Measurements from ENCODE around the gene JARID2.

DNA sequence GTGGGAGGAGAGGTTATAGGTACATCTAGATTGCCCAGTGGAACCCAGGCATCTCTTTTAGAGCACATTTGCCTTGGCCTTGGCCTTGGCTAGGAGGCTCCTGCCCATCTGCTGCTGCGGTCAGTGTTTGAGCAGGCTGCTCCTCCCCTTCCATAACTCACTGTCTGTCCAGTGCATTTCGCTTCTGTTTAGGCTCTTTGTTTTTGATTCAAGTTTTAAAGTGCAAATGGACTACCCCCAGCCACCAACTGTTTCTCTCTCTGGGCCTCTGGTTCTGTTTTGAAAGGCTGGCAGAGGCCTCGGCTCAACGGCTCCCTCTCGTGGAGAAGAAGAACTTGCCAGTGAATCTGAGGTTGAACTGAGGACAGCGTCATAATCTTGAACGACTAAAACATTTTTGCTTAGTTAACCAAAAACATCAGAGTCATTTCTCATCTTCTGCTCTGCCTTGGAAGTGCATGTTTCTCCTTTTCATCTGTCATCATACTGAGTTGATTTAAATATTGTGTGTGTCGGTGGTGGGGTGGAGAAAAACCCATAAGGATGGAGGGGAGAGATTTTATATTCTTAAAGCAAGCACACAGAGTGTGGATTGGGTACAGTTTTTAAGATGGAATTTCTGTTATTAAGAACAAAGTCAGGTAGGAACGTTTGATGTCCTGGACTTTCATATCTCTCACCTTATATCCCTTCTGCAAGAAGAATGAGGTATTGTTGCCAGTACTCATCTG lies 245.6 kb downstream of the JARID2 start:
- TF ChIP-seq EZH2 (IDR thresholded peaks at IDR 0.05; ENCODE audit: insufficient read depth, low read length), result no peak
- TF ChIP-seq, protein P1, sequence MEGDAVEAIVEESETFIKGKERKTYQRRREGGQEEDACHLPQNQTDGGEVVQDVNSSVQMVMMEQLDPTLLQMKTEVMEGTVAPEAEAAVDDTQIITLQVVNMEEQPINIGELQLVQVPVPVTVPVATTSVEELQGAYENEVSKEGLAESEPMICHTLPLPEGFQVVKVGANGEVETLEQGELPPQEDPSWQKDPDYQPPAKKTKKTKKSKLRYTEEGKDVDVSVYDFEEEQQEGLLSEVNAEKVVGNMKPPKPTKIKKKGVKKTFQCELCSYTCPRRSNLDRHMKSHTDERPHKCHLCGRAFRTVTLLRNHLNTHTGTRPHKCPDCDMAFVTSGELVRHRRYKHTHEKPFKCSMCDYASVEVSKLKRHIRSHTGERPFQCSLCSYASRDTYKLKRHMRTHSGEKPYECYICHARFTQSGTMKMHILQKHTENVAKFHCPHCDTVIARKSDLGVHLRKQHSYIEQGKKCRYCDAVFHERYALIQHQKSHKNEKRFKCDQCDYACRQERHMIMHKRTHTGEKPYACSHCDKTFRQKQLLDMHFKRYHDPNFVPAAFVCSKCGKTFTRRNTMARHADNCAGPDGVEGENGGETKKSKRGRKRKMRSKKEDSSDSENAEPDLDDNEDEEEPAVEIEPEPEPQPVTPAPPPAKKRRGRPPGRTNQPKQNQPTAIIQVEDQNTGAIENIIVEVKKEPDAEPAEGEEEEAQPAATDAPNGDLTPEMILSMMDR (IDR thresholded peaks at IDR 0.05; ENCODE audit: insufficient read depth, low read depth, low read length), result peak; percentile 96
